IMR-90 (cell line): ENCODE results near the gene CCDC27.

Experiments used
- CTCF ChIP-seq: conservative IDR thresholded peaks from 2 replicates; pipeline ENCODE4 v1.5.1; 2012; ENCODE audit warnings: mild to moderate bottlenecking, low read depth, low read length, improper control_type of control experiment
- FOS ChIP-seq: fragments of 150-350 bp; IDR thresholded peaks from 2 replicates; pipeline ENCODE4 v1.6.1; 2016; ENCODE audit warnings: low read depth, low read length
- POLR2A ChIP-seq: IDR thresholded peaks from 2 replicates; pipeline ENCODE4 v1.6.1; 2012; ENCODE audit warnings: mild to moderate bottlenecking, low read depth, low read length

DNA sequence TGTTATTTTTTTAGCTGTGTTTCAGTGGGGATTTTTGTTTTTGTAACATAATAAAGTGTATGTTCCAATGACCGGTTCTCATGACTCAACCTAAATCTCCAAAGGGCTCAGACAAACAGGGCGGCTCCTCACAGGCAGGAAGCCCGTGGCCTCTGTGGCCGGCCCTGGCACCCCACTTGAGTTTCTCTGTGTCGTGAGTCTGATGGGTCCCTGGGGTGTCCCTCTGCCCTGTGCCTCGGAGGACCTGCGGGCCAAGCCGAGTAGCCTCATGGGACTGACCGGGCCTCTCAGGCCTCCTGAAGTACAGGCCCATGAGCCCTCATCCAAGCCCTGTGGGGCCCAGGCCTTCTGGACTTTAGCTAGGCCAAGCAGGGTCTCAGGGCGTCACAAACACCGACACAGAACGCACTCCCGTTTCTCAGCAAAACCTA lies 16.1 kb upstream of the CCDC27 start:
- TF ChIP-seq POLR2A (no peak), CTCF (no peak), FOS (no peak)
